Gastroesophageal sphincter (tissue), 3 donors: ENCODE measurements around the gene PTH2R.

Experiments
- EP300 ChIP-seq: sonication (generic); formaldehyde crosslinking; IDR thresholded peaks from one replicate; pipeline ENCODE4 v1.6.1; 2017; ENCODE audit warnings: antibody characterized with exemption, mild to moderate bottlenecking
- POLR2A ChIP-seq, 2 donors: fragments of 450-650 bp; IDR thresholded peaks; one replicate each; pipeline ENCODE4 v1.6.1; 2017; ENCODE audit warnings: antibody characterized with exemption in 2 of 2, mild to moderate bottlenecking in 2 of 2, moderate library complexity in 1 of 2
- POLR2AphosphoS5 ChIP-seq: sonication (generic); formaldehyde crosslinking; IDR thresholded peaks from one replicate; pipeline ENCODE4 v1.6.1; 2017; ENCODE audit warnings: antibody characterized with exemption
- TF ChIP-seq, protein P1 (sequence below), 4 experiments: fragments of 200-600 bp in 2 of 4; fragments of 450-650 bp in 2 of 4; sonication (generic) in 1 of 4; IDR thresholded peaks; one replicate each; pipeline ENCODE4 v1.5.1; 2017 to 2019; ENCODE audit warnings: antibody characterized with exemption in 4 of 4, mild to moderate bottlenecking in 2 of 4, moderate library complexity in 2 of 4

DNA sequence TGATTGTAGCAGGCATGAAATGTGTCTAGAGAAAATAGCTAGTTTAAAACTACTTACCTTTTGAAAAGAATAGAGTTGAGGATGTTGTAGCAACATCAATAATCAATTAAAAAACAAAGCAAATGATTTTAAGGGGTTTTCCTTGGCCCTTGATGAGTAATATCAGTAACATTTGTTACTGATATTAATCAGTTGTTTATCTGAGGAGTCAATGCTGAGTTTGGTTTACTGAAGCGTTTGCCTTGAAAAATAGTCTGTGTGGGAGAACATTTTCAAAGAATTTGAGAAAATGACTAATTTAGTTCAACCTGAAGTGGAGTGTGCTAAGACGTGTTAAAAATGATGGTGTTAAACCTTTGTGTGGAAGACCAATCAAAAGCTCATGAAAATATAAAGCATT lies 9.3 kb downstream of the PTH2R start:
- TF ChIP-seq, protein P1, sequence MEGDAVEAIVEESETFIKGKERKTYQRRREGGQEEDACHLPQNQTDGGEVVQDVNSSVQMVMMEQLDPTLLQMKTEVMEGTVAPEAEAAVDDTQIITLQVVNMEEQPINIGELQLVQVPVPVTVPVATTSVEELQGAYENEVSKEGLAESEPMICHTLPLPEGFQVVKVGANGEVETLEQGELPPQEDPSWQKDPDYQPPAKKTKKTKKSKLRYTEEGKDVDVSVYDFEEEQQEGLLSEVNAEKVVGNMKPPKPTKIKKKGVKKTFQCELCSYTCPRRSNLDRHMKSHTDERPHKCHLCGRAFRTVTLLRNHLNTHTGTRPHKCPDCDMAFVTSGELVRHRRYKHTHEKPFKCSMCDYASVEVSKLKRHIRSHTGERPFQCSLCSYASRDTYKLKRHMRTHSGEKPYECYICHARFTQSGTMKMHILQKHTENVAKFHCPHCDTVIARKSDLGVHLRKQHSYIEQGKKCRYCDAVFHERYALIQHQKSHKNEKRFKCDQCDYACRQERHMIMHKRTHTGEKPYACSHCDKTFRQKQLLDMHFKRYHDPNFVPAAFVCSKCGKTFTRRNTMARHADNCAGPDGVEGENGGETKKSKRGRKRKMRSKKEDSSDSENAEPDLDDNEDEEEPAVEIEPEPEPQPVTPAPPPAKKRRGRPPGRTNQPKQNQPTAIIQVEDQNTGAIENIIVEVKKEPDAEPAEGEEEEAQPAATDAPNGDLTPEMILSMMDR (IDR thresholded peaks at IDR 0.05) = no peak
- TF ChIP-seq POLR2A (IDR thresholded peaks at IDR 0.05) (no peak), EP300 (no peak), POLR2AphosphoS5 (no peak)
